K562 (cell line): ENCODE measurements around the gene HEXIM2. TPM values are rescaled to one million over a fixed set of nuclear protein-coding genes. Genes with fewer than 3 reads are reported as not detected.
A peak's percentile ranks its signal among the peaks of the same experiment; 100 is the strongest.

Experiments
- CBFA2T2 ChIP-seq: fragments of 450-650 bp; conservative IDR thresholded peaks from 2 replicates; pipeline ENCODE4 v1.6.1; 2017; ENCODE audit warnings: mild to moderate bottlenecking
- NONO ChIP-seq, 2 experiments: fragments of 200-400 bp in 1 of 2; fragments of 450-650 bp in 1 of 2; formaldehyde crosslinking in 1 of 2; IDR thresholded peaks; 2 replicates each; pipeline ENCODE4 v1.6.1; 2017; ENCODE audit warnings: low read depth in 2 of 2, mild to moderate bottlenecking in 2 of 2, moderate library complexity in 2 of 2, low read length in 1 of 2
- SMAD3 ChIP-seq: fragments of 450-650 bp; formaldehyde crosslinking; conservative IDR thresholded peaks from 2 replicates; pipeline ENCODE4 v1.4.0; 2020; ENCODE audit warnings: mild to moderate bottlenecking
- ZNF318 ChIP-seq, 2 experiments: fragments of 450-650 bp; IDR thresholded peaks; 2 replicates each; pipeline ENCODE4 v1.6.1; 2016; ENCODE audit warnings: mild to moderate bottlenecking in 2 of 2, borderline replicate concordance in 1 of 2, low read depth in 1 of 2, moderate library complexity in 1 of 2
- polyA plus RNA-seq, 8 experiments: library from polyadenylated mRNA; depleted of rRNA in 4 of 8; stranded (reverse) in 5 of 8; unstranded in 3 of 8; fragments of >200 nt; fragmentation: Nextera tagmentation in 2 of 8; fragmentation: Illumina TruSeq in 1 of 8; extraction: Ambion mirVana in 2 of 8; extraction: Trizol in 1 of 8; gene quantifications; 2 replicates each; pipeline versions ENCODE4 v1.2.1 to v1.2.3, GENCODE V29; 2011 to 2014; ENCODE audit warnings: inconsistent platforms in 1 of 8, missing spikeins in 1 of 8
- total RNA-seq, 7 experiments: library from RNA; depleted of rRNA in 6 of 7; stranded (reverse); fragments of >200 nt in 6 of 7; fragmentation: Illumina TruSeq in 2 of 7; extraction: Trizol in 2 of 7; gene quantifications; 2 replicates each; pipeline versions ENCODE4 v1.2.1 to v1.2.3, GENCODE V29; 2011 to 2021; ENCODE audit warnings: low replicate concordance in 1 of 7
- TF ChIP-seq, protein P1 (sequence below), 2 experiments: fragments of 450-650 bp in 1 of 2; sonication (generic) in 1 of 2; formaldehyde crosslinking in 1 of 2; IDR thresholded peaks; 2 replicates each; pipeline versions ENCODE4 v1.7.1 to v1.9.0; 2016 to 2022; ENCODE audit warnings: inconsistent platforms in 1 of 2, mild to moderate bottlenecking in 1 of 2, missing genetic modification reagents in 1 of 2
- TF ChIP-seq, protein P2 (sequence below), 2 experiments: fragments of 250-450 bp in 1 of 2; fragments of 450-650 bp in 1 of 2; sonication (Bioruptor Pico) in 1 of 2; IDR thresholded peaks; 2 replicates each; pipeline versions ENCODE4 v1.6.1 to v1.8.0; 2016 to 2021; ENCODE audit warnings: mild to moderate bottlenecking in 2 of 2, moderate library complexity in 2 of 2, missing compliant biosample characterization in 1 of 2, missing genetic modification characterization in 1 of 2

The HEXIM2 gene
- total and polyA plus RNA-seq, 9 of the 15 experiments (the other 6 are each of a cell fraction or from before 2014, with no cell fraction given): 0.69 to 3.4 (median 1.1) TPM; not detected in 2

- TF ChIP-seq, protein P1, sequence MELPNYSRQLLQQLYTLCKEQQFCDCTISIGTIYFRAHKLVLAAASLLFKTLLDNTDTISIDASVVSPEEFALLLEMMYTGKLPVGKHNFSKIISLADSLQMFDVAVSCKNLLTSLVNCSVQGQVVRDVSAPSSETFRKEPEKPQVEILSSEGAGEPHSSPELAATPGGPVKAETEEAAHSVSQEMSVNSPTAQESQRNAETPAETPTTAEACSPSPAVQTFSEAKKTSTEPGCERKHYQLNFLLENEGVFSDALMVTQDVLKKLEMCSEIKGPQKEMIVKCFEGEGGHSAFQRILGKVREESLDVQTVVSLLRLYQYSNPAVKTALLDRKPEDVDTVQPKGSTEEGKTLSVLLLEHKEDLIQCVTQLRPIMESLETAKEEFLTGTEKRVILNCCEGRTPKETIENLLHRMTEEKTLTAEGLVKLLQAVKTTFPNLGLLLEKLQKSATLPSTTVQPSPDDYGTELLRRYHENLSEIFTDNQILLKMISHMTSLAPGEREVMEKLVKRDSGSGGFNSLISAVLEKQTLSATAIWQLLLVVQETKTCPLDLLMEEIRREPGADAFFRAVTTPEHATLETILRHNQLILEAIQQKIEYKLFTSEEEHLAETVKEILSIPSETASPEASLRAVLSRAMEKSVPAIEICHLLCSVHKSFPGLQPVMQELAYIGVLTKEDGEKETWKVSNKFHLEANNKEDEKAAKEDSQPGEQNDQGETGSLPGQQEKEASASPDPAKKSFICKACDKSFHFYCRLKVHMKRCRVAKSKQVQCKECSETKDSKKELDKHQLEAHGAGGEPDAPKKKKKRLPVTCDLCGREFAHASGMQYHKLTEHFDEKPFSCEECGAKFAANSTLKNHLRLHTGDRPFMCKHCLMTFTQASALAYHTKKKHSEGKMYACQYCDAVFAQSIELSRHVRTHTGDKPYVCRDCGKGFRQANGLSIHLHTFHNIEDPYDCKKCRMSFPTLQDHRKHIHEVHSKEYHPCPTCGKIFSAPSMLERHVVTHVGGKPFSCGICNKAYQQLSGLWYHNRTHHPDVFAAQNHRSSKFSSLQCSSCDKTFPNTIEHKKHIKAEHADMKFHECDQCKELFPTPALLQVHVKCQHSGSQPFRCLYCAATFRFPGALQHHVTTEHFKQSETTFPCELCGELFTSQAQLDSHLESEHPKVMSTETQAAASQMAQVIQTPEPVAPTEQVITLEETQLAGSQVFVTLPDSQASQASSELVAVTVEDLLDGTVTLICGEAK (IDR thresholded peaks at IDR 0.05): peak; percentile 40; the same call in 1 of the 2 replicates
- TF ChIP-seq, protein P1 (CRISPR knock-in tag; IDR thresholded peaks at IDR 0.05): no peak
- TF ChIP-seq, protein P2, sequence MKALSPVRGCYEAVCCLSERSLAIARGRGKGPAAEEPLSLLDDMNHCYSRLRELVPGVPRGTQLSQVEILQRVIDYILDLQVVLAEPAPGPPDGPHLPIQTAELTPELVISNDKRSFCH (CRISPR knock-in tag; IDR thresholded peaks at IDR 0.05): no peak
- TF ChIP-seq, protein P2 (tag; IDR thresholded peaks at IDR 0.05): peak; percentile 93
- 0 out of 4 replicates have a peak, but pooled peaks of 1 of the 2 experiments have one; percentile 13 for TF ChIP-seq NONO (IDR thresholded peaks at IDR 0.05; ENCODE audit: low read depth in 2 of 2, low read length in 1 of 2)
- TF ChIP-seq ZNF318 (IDR thresholded peaks at IDR 0.05; ENCODE audit: borderline replicate concordance in 1 of 2, low read depth in 1 of 2): no peak
- TF ChIP-seq CBFA2T2: peak; percentile 91
- no peak for TF ChIP-seq SMAD3 (CRISPR knock-in tag)
These were observed 26.3 kb upstream of the HEXIM2 start, which contains the start of gene ACBD4 (continued) for GRCh38 chr17:45135192-45135977.
